ENCODE measurements around the gene TBC1D5. TPM values are rescaled to one million over a fixed set of nuclear protein-coding genes. Genes with fewer than 3 reads are reported as not detected.
A peak's percentile ranks its signal among the peaks of the same experiment; 100 is the strongest.
"Not testable (repeated sequence)": the region's sequence is repeated elsewhere in the genome, so short reads cannot be mapped to it uniquely, and the experiment has no call there.

Gene TBC1D5
- total RNA-seq, 1 donor from 2014 or later, result 52.8 TPM

GRCh38 chr3:17648630-17649355 lies 93.6 kb downstream of the TBC1D5 start:
- not testable (repeated sequence) for DNase-seq (ENCODE audit: low read depth in 2 of 2)

- DNase-seq (ENCODE audit: low read depth in 2 of 2), result peak; percentile 40 to 71
Measured at GRCh38 chr3:17645074-17645698, 97.2 kb downstream of the TBC1D5 start.

GRCh38 chr3:17643691-17644090 lies 98.7 kb downstream of the TBC1D5 start:
- no peak for DNase-seq (ENCODE audit: low read depth in 2 of 2)

DNA sequence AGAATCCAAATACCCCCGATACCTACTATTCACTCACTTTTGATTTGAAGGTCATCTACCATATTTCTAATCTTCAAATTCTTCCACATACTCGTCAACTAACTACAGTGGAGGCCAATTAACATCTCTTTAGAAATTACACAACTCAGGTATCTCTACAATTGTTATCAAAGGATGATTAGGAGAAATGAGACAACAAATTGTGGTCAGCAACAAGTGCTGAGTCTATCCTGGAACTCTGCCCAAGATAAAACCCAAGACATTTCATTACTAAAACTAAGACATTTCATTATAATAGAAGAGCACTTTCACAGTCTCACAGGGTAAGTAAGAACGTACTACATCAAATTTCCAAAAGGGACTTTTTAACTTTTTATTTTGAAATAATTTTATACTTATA lies 100.0 kb downstream of the TBC1D5 start:
- no peak for DNase-seq (ENCODE audit: low read depth in 2 of 2)

DNA sequence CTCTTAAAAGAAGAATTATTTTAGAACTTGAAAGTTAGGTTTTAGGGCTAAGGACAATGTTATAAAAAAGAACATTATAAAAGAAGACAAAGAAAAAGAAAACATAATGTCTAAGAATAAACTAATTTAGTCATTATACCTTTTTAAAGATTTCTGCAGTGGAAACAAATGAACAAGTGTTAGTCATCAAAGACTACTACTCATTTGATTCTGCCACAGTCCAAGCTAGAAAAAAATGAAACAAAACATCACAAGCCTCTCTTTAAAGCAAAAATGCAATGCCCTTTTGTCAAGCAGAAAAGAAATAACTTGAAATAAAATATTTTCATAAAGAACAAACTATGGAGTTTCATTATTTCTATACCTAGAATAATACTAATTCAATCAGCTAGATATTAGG lies 102.0 kb downstream of the TBC1D5 start:
- peak in 1 of 2 donors; percentile 29 for DNase-seq (ENCODE audit: low read depth in 2 of 2)

GRCh38 chr3:17639765-17640164 lies 102.7 kb downstream of the TBC1D5 start:
- peak in 1 of 2 donors; percentile 24 for DNase-seq (ENCODE audit: low read depth in 2 of 2)

DNA sequence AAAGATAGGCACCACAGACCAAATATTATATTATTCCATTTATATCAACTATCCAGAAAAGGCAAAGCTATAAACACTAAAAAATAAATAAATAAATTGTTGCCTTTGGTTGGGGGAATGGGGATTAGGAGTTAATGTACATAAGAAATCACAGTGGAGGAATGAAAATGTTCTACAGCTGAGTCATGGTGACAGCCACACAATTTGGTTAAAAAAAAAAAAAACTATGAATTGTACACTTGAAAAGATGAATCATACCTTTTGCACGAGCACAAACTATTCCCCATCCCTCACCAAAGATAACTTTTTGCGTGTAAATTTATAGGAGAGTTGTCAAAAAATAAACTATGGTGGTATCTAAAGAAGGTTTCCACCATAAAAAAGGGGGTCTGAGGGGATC lies 103.2 kb downstream of the TBC1D5 start:
- DNase-seq (ENCODE audit: low read depth in 2 of 2), result peak in 1 of 2 donors; percentile 53

DNA sequence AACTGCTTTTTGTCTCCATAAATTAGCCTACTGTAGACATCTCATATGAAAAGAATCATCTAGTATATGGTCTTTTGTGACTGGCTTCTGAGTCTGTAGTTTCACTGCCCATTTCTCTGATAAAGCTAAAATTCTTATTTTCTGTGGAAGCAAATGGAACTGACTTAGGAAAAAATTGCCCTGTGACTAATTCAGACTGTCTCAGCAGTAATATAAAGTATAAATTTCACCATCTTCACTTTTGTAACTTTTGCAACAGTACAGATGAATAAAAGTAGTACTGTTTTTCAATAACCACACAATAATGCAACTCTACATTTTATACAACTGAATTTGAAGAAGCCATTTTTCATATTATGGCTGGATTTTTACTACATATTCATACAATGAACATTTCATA lies 104.1 kb downstream of the TBC1D5 start:
- no peak for DNase-seq (ENCODE audit: low read depth in 2 of 2)

GRCh38 chr3:17635675-17636074 lies 106.8 kb downstream of the TBC1D5 start:
- DNase-seq (ENCODE audit: low read depth in 2 of 2), result peak in 1 of 2 donors; percentile 68

DNA sequence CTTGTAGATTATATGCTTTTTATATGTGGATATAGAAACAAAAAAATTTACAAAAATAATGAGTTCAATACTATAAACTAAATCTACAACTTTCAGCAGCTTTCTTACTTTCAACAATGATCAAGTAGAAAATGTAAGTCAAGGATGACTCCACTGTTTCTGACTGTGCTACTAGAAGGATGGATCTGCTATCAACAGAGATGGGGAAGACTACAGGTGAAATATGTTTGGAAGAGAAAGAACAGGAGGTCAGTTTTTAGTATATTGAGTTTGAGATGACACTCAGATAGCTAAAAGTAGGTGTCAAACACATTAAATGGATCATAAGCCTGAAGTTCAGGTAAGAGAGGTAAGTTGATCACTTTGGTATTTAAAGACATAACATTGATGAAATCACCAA lies 107.5 kb downstream of the TBC1D5 start:
- DNase-seq (ENCODE audit: low read depth in 2 of 2), result no peak

GRCh38 chr3:17634201-17634600 lies 108.2 kb downstream of the TBC1D5 start:
- DNase-seq (ENCODE audit: low read depth in 2 of 2), result no peak

DNA sequence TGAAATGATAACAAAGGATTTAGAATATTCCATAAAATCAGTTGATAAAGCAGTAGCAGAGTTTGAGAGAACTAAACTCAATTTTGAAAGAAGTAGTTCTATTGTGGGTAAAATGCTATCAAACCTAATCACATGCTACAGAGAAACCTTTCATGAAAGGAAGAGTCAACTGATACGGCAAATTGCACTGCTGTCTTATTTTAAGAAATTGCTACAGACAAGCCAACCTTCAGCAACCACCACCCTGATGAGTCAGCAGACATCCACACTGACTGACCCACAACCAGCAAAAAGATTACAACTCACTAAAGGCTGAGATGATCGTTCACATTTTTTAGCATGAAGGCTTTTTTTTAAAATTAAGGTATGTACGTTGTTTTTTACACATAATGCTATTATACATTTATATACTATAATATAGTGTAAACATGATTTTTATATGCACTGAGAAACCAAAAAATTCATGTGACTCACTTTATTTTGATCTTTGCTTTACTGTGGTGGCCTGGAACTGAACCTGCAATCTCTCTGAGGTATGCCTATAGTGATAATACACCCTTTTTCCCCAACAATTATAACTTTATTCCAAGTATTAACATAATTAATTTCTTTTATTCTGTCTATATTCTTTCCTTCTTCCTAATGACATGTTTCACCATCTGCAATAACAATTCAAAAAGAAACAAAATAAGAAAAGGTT lies 109.9 kb downstream of the TBC1D5 start:
- peak in 1 of 2 donors; percentile 42 for DNase-seq (ENCODE audit: low read depth in 2 of 2)

DNA sequence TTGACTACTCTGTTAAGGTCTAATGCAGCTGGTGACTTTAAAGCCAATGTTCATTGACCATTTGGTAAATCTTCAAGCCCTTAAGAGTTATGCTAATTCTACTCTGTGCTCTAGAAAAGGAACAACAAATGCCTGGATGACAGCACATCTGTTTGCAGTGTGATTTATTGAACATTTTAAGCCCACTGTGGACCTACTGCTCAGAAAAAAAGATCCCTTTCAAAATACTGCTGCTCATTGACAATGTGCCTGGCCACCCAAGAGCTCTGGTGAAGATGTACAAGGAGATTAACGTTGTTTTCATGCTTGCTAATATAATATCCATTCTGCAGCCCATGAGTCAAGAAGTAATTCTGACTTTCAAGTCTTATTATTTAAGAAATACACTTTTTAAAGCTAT lies 110.8 kb downstream of the TBC1D5 start:
- DNase-seq (ENCODE audit: low read depth in 2 of 2), result no peak

GRCh38 chr3:17629400-17629799 lies 113.0 kb downstream of the TBC1D5 start:
- no peak for DNase-seq (ENCODE audit: low read depth in 2 of 2)

GRCh38 chr3:17626395-17626794 lies 116.0 kb downstream of the TBC1D5 start:
- DNase-seq (ENCODE audit: low read depth in 2 of 2), result no peak

- no peak for DNase-seq (ENCODE audit: low read depth in 2 of 2)
Measured at GRCh38 chr3:17625133-17625532, 117.3 kb downstream of the TBC1D5 start.

DNA sequence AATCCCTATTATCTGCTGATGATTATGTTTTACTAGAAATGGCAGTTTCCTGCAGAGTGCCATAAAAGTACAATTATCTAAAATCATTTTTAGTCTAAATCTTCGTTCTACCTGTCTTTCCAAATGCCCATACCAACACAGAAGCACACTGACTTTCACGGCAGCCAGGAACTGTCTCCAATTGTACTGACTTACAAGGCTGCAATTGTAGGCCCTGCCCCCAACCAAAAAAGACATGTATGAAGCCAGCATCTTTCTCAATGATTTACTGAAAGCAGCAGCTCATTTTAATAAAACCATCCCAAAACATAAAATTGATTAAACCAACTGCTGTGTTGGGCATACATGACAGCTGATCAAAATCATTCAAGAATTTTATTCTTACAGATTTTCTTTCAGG lies 119.0 kb downstream of the TBC1D5 start:
- no peak for DNase-seq (ENCODE audit: low read depth in 2 of 2)

- no peak for DNase-seq (ENCODE audit: low read depth in 2 of 2)
Measured at GRCh38 chr3:17619968-17620367, 122.5 kb downstream of the TBC1D5 start.

GRCh38 chr3:17613017-17613416 lies 129.4 kb downstream of the TBC1D5 start:
- not testable (repeated sequence) for DNase-seq (ENCODE audit: low read depth in 2 of 2)

DNA sequence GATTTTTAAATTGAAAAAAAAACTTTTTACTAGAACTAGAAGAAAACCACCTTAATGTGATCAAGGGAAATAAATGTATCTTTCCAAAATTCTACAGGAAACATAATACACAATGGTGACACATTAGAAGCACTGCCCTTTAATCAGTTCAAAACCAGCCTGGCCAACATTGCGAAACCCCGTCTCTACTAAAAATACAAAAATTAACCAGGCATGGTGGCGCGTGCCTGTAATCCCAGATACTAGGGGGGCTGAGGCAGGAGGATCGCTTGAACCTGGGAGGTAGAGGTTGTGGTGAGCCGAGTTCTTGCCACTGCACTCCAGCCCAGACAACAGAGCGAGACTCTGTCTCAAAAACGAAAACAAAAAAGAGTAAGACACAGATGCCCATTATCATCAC lies 134.5 kb downstream of the TBC1D5 start:
- DNase-seq (ENCODE audit: low read depth in 2 of 2), result no peak

DNA sequence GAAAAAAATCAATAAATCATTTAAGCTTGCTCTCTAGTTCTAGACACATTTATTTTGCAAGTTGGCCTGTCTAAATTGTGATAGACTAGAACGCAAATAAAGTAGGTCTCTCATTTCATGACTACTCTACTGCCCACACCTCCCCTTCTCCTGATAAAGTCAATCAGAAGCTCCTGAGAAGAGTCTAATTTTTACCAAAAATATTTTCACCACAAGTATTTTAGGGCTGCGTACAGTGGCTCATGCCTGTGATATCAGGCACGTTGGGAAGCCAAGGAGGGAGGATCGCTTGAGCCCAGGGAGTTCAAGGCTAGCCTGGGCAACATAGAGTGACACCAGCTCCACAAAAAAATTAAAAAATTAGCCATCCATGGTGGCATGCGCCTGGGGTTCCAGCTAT lies 136.5 kb downstream of the TBC1D5 start:
- no peak for DNase-seq (ENCODE audit: low read depth in 2 of 2)

GRCh38 chr3:17605032-17605431 lies 137.4 kb downstream of the TBC1D5 start:
- DNase-seq (ENCODE audit: low read depth in 2 of 2), result peak in 1 of 2 donors; percentile 69

DNA sequence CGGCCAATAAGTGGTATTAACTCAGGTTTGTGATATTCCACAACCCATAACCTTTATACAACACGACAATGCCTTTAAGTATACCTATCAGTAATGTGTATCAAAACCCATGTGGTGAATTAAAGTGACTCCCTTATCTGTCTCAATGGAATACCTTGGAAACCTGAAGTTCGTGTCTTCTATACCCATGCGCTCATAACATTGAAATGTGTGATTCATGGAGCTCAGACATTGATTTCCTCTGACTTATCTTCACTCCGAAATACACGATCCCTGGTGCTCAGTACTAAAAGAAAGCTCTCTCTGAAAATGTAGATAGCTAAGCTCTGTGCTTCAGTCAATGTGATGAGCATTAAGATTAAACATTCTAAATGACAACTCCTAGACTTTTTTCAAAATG lies 140.3 kb downstream of the TBC1D5 start:
- DNase-seq (ENCODE audit: low read depth in 2 of 2), result no peak

Data from dermis microvascular lymphatic vessel endothelial cell (primary cell).